Measurements from ENCODE around the gene TOP2B. TPM values are rescaled to one million over a fixed set of nuclear protein-coding genes. Genes with fewer than 3 reads are reported as not detected.

The TOP2B gene
- total RNA-seq, 1 experiment from 2014 or later: 63.1 TPM

DNA sequence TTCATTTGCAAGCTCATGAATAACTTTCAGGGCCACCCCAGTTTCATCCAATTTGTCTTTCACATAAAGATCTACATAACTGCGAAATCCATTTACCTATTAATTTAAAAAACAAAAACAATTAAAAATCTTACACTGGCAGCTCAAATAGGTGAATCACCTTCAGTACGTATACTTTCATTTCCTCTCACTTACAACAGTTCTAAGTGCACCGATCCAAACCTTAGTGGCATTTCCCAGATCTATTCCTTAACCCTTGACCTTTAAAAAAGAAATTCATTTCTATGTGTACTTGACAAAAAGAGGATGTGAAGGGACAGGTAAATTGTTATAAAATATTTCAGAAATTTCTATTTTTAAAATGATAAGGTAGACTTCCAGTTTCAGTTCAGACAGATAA is 30.8 kb downstream of the TOP2B start:
- H3K4me3 ChIP-seq (ENCODE audit: low read depth in 2 of 2, low read length in 2 of 2): no peak overlapping the region
- H3K9me3 ChIP-seq (ENCODE audit: control insufficient read depth, insufficient read depth, low read depth, low read length): no peaks in the 10 kb centered on the region
- TF ChIP-seq, protein P1, sequence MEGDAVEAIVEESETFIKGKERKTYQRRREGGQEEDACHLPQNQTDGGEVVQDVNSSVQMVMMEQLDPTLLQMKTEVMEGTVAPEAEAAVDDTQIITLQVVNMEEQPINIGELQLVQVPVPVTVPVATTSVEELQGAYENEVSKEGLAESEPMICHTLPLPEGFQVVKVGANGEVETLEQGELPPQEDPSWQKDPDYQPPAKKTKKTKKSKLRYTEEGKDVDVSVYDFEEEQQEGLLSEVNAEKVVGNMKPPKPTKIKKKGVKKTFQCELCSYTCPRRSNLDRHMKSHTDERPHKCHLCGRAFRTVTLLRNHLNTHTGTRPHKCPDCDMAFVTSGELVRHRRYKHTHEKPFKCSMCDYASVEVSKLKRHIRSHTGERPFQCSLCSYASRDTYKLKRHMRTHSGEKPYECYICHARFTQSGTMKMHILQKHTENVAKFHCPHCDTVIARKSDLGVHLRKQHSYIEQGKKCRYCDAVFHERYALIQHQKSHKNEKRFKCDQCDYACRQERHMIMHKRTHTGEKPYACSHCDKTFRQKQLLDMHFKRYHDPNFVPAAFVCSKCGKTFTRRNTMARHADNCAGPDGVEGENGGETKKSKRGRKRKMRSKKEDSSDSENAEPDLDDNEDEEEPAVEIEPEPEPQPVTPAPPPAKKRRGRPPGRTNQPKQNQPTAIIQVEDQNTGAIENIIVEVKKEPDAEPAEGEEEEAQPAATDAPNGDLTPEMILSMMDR (IDR thresholded peaks at IDR 0.05): no peak
- no peak for TF ChIP-seq POLR2AphosphoS5 (IDR thresholded peaks at IDR 0.05; ENCODE audit: low read depth, low read length)
- no peak for TF ChIP-seq SIN3A (IDR thresholded peaks at IDR 0.05; ENCODE audit: borderline replicate concordance, insufficient read depth, low read depth, low read length)
- TF ChIP-seq, protein P2, sequence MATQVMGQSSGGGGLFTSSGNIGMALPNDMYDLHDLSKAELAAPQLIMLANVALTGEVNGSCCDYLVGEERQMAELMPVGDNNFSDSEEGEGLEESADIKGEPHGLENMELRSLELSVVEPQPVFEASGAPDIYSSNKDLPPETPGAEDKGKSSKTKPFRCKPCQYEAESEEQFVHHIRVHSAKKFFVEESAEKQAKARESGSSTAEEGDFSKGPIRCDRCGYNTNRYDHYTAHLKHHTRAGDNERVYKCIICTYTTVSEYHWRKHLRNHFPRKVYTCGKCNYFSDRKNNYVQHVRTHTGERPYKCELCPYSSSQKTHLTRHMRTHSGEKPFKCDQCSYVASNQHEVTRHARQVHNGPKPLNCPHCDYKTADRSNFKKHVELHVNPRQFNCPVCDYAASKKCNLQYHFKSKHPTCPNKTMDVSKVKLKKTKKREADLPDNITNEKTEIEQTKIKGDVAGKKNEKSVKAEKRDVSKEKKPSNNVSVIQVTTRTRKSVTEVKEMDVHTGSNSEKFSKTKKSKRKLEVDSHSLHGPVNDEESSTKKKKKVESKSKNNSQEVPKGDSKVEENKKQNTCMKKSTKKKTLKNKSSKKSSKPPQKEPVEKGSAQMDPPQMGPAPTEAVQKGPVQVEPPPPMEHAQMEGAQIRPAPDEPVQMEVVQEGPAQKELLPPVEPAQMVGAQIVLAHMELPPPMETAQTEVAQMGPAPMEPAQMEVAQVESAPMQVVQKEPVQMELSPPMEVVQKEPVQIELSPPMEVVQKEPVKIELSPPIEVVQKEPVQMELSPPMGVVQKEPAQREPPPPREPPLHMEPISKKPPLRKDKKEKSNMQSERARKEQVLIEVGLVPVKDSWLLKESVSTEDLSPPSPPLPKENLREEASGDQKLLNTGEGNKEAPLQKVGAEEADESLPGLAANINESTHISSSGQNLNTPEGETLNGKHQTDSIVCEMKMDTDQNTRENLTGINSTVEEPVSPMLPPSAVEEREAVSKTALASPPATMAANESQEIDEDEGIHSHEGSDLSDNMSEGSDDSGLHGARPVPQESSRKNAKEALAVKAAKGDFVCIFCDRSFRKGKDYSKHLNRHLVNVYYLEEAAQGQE (IDR thresholded peaks at IDR 0.05; ENCODE audit: insufficient read depth in 1 of 2, low read depth in 2 of 2, low read length in 1 of 2): no peak
- TF ChIP-seq TCF7L2 (IDR thresholded peaks at IDR 0.05; ENCODE audit: low read depth, low read length): no peak
- POLR2A ChIA-PET: no interaction called here
- CTCF ChIA-PET: no interaction called here
- H3K27me3 ChIP-seq (ENCODE audit: control insufficient read depth, insufficient read depth, low read length): no peaks in the 10 kb centered on the region
- H3K4me1 ChIP-seq (ENCODE audit: control insufficient read depth, insufficient read depth, low read length): no peaks in the 10 kb centered on the region
- no peak for DNase-seq (ENCODE audit: low read depth, low spot score)
- ATAC-seq: no peak
- BruUV-seq (replicated peaks): no TSS peak
- intact Hi-C loops (cut with micrococcal nuclease; ENCODE audit: unreplicated experiment): no loop called here
- H3K36me3 ChIP-seq (ENCODE audit: control insufficient read depth, insufficient read depth, low read length): peaks cover 18% of the 10 kb centered on the region
- no peak overlapping the region for H3K27ac ChIP-seq (ENCODE audit: low read length)
- in situ Hi-C loops (cut with HindIII; ENCODE audit: low pct_unique_long_range_greater_than_20kb, low sequenced_read_pairs): no loop called here

DNA sequence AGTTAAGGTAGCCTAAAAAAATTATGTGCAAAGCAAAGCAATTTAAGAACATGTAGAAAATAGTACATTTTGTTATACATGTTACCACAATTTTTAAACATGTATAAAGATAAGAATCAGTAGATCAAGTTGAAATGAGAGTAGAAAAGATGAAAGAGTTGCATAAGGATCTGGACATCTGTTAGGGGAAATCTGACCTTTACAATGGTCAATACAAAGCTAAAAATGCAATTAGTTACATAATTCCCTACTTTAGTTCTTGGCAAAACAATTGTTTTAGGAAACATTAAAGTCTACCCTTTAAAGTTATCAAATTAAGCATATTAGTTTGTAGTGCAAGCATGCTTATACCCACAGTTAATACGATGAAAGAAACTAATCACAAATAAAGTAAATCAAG is 32.7 kb downstream of the TOP2B start:
- in situ Hi-C loops (cut with HindIII; ENCODE audit: low pct_unique_long_range_greater_than_20kb, low sequenced_read_pairs): no loop called here
- no peak for DNase-seq (ENCODE audit: low read depth, low spot score)

More for the DNA sequence above, 32.7 kb downstream of the TOP2B start:
- CTCF ChIA-PET: no interaction called here
- no peak overlapping the region for H3K4me3 ChIP-seq (ENCODE audit: low read depth in 2 of 2, low read length in 2 of 2)
- H3K27ac ChIP-seq (ENCODE audit: low read length): no peak overlapping the region
- TF ChIP-seq SIN3A (IDR thresholded peaks at IDR 0.05; ENCODE audit: borderline replicate concordance, insufficient read depth, low read depth, low read length) (no peak), TCF7L2 (IDR thresholded peaks at IDR 0.05; ENCODE audit: low read depth, low read length) (no peak), POLR2AphosphoS5 (IDR thresholded peaks at IDR 0.05; ENCODE audit: low read depth, low read length) (no peak)
- TF ChIP-seq, protein P1 (IDR thresholded peaks at IDR 0.05): no peak
- TF ChIP-seq, protein P2 (IDR thresholded peaks at IDR 0.05; ENCODE audit: insufficient read depth in 1 of 2, low read depth in 2 of 2, low read length in 1 of 2): no peak
- ATAC-seq: no peak
- H3K36me3 ChIP-seq (ENCODE audit: control insufficient read depth, insufficient read depth, low read length): peaks cover 19% of the 10 kb centered on the region
- POLR2A ChIA-PET: no interaction called here
- H3K9me3 ChIP-seq (ENCODE audit: control insufficient read depth, insufficient read depth, low read depth, low read length): no peaks in the 10 kb centered on the region
- intact Hi-C loops (cut with micrococcal nuclease; ENCODE audit: unreplicated experiment): no loop called here
- BruUV-seq (replicated peaks): no TSS peak
- no peaks in the 10 kb centered on the region for H3K4me1 ChIP-seq (ENCODE audit: control insufficient read depth, insufficient read depth, low read length)
- no peaks in the 10 kb centered on the region for H3K27me3 ChIP-seq (ENCODE audit: control insufficient read depth, insufficient read depth, low read length)

Measured in Panc1 (cell line).